GM12892 (cell line): ENCODE results near the gene RABL6.
"Not testable (repeated sequence)": the region's sequence is repeated elsewhere in the genome, so short reads cannot be mapped to it uniquely, and the experiment has no call there.

Experiments used
- DNase-seq: peaks from one replicate; pipeline ENCODE4 v3.0.0; 2011; ENCODE audit not compliant: insufficient read length
- FAIRE-seq: peaks from 2 replicates; lab custom pipeline; 2011; peaks lifted over from hg19 to GRCh38; lab: Jason Lieb, UNC
- POLR2A ChIP-seq: IDR thresholded peaks from 2 replicates; pipeline ENCODE4 v1.6.1; 2011; ENCODE audit warnings: low read depth, low read length, control low read depth
- POLR2AphosphoS5 ChIP-seq: IDR thresholded peaks from 2 replicates; pipeline ENCODE4 v1.6.1; 2011; ENCODE audit warnings: low read depth, low read length, control low read depth
- TAF1 ChIP-seq: IDR thresholded peaks from 2 replicates; pipeline ENCODE4 v1.6.1; 2011; ENCODE audit warnings: low read depth, mild to moderate bottlenecking, control low read depth, low read length, borderline replicate concordance

Gene RABL6

GRCh38 chr9:136831002-136831719, 23.4 kb downstream of the RABL6 start:
- DNase-seq (no peak), FAIRE-seq (no peak)
- TF ChIP-seq TAF1, result no peak
- TF ChIP-seq POLR2AphosphoS5, result no peak
- TF ChIP-seq POLR2A, result no peak

- TF ChIP-seq TAF1 (no peak), POLR2AphosphoS5 (no peak; the same call in 1 of the 2 replicates), POLR2A (no peak)
- DNase-seq (no peak), FAIRE-seq (no peak)
Measured at GRCh38 chr9:136831720-136832104, 24.0 kb downstream of the RABL6 start.

GRCh38 chr9:136832581-136832980, 24.8 kb downstream of the RABL6 start:
- DNase-seq, result no peak
- no peak for TF ChIP-seq POLR2AphosphoS5
- TF ChIP-seq TAF1, result no peak
- no peak for TF ChIP-seq POLR2A
- FAIRE-seq, result no peak

DNA sequence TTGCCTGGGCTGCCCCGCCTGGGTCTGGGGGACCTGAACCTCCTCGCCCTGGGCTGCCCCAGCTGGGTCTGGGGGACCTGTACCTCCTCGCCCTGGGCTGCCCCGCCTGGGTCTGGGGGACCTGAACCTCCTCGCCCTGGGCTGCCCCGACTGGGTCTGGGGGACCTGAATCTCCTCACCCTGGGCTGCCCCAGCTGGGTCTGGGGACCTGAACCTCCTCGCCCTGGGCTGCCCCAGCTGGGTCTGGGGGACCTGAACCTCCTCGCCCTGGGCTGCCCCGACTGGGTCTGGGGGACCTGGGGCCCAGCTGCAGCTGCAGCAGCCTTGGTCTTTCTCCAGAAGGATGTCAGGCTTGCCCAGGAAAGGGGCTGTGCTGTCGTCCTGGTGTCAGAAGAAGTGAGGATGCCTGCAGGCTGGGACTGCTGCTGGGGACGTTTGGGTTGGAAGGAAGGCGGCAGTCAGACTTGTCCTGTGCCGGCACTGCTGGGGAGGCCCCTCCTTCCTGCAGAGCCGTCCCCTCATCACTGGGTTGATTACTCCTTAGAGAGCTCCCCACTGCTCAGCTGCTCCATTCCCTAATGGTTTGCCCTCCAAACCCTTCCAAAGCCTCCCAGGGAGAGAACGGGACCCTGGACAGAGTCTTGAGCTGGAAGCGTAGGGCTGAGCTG, 25.8 kb downstream of the RABL6 start:
- FAIRE-seq, DNase-seq: not testable (repeated sequence)

DNA sequence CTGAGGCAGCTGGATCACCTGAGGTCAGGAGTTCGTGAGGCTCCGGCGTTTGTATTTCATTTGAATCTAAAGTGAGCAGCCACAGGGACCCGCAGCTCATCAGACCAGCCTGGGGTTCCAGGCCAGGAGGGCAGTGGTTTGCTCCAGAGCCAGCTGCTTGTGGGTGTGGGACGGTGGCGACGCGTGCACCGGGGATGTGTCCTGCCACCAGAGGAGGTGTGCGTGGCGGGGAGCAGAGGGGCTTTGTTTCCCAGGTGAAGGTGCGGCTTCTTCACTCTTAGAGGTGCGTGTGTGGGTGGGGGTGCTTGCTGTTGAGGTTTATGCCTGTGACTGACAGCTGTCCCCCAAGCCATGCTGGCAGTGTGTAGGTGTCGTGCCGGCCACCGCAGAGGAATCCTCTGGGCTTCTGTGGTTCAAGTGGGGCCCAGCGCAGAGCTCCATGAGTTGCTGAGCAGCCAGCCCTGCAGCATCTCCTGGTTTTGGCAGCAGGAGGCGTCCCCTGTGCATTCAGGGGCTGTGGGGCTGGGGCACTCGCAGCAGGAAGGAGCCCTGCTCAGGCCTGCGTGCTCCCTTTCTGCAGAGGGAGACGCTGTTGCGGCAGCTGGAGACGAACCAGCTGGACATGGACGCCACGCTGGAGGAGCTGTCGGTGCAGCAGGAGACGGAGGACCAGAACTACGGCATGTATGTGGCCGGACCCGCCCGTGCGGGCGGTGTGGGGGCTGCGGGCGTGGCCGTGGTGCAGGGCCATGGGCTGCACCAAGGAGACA, 27.6 kb downstream of the RABL6 start:
- no peak for FAIRE-seq
- TF ChIP-seq POLR2A (peak; percentile 19; the same call in 1 of the 2 replicates), POLR2AphosphoS5 (no peak)
- no peak for DNase-seq

GRCh38 chr9:136835932-136836904, 28.5 kb downstream of the RABL6 start:
- no peak for DNase-seq
- TF ChIP-seq POLR2A (no peak), POLR2AphosphoS5 (no peak), TAF1 (no peak)

DNA sequence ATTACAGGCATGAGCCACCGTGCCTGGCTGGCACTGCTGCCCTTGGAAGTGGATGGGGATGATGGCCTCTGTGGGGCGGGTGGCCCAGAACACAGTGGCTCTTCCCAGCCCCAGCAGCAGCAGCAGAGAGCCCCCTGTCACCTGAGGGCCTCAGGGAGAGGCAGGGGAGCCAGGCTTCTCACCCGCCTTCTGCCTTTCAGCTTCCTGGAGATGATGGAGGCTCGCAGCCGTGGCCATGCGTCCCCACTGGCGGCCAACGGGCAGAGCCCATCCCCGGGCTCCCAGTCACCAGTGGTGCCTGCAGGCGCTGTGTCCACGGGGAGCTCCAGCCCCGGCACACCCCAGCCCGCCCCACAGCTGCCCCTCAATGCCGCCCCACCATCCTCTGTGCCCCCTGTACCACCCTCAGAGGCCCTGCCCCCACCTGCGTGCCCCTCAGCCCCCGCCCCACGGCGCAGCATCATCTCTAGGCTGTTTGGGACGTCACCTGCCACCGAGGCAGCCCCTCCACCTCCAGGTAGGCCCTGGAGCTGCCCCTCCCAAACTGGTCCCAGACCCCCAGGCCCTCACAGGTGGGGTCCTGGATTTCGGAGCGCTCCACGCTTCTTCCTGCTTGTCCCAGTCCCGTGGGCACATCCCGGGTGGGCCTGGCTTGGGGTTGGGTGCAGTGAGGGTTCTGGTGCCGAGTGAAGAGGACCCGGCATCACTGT, 29.6 kb downstream of the RABL6 start:
- DNase-seq (no peak), FAIRE-seq (no peak)
- TF ChIP-seq TAF1, result no peak
- no peak for TF ChIP-seq POLR2AphosphoS5
- no peak for TF ChIP-seq POLR2A

More at GRCh38 chr9:136835932-136836904, 28.5 kb downstream of the RABL6 start:
- no peak for FAIRE-seq

DNA sequence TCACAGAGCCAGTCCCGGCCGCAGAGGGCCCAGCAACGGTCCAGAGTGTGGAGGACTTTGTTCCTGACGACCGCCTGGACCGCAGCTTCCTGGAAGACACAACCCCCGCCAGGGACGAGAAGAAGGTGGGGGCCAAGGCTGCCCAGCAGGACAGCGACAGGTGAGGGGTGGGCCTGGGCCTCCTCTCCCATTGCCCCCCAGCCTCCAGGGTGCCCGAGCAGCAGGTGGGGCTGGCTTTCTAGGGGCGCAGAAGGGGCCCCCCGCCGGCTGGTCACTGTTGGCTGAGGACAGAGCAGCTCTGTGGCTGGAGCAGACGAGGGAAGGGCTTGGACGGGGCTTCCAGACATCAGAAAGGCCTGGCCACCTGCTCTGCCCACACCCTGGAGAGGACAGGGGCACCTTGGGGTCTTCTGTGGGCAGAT, 30.1 kb downstream of the RABL6 start:
- FAIRE-seq, DNase-seq: not testable (repeated sequence)

DNA sequence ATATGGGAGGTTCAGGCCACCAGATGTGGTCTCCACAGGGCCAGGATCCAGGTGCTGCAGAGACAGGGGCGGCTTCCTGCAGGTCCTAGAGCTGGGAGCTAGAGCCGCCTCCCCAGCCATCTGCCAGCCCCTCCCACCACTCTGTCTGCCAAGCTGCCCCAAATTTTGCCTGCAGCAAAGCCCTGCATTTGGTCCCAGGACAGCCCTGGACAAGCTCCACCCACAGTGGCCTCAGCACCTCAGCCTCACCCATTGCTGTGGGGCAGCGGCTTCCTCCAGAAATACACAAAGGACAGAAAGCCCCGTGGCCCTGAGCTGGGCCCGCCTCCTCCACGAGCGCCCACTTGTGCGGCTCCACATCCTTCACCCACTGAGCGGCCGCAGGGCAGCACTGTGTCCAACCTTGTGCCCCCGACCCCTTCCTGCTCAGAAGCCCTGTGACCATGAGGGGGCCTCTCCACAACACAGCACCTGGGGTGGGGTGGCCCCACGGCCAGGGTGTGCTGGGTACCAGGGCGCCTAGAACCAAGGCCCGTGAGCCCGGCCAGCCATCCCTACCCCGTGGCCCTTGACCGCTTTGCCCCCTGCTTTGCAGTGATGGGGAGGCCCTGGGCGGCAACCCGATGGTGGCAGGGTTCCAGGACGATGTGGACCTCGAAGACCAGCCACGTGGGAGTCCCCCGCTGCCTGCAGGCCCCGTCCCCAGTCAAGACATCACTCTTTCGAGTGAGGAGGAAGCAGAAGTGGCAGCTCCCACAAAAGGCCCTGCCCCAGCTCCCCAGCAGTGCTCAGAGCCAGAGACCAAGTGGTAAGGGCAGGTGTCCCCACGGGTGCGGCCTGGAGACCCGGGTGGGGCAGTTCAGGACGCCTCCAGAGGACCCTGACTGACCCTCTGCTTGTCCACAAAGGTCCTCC, 30.8 kb downstream of the RABL6 start:
- DNase-seq (no peak), FAIRE-seq (no peak)
- no peak for TF ChIP-seq TAF1
- TF ChIP-seq POLR2AphosphoS5, result no peak
- TF ChIP-seq POLR2A, result no peak
